Ramos (cell line): Measurements from ENCODE around the gene SMAD6.
"Not testable (repeated sequence)": the region's sequence is repeated elsewhere in the genome, so short reads cannot be mapped to it uniquely, and the experiment has no call there.

ENCODE experiments used
- in situ Hi-C: fragments of 300-500 bp; cut with MboI; formaldehyde crosslinking; loops from one replicate; pipeline ENCODE4 v1.14.3; 2022; ENCODE audit warnings: low sequenced_read_pairs; ENCODE audit not compliant: unreplicated experiment

The SMAD6 gene

GRCh38 chr15:66753687-66754377 lies 51.8 kb downstream of the SMAD6 start:
- in situ Hi-C loops: no loop called here

- in situ Hi-C loops: no loop called here
These were observed 52.8 kb downstream of the SMAD6 start for GRCh38 chr15:66754789-66755188.

GRCh38 chr15:66755298-66756068 lies 53.4 kb downstream of the SMAD6 start:
- in situ Hi-C loops: no loop called here

- in situ Hi-C loops: no loop called here
These were observed 54.3 kb downstream of the SMAD6 start for GRCh38 chr15:66756295-66756694.

- in situ Hi-C loops: no loop called here
These were observed 55.0 kb downstream of the SMAD6 start for GRCh38 chr15:66757030-66757429.

- in situ Hi-C loops: no loop called here
These were observed 55.5 kb downstream of the SMAD6 start for GRCh38 chr15:66757521-66757920.

GRCh38 chr15:66758217-66758616 lies 56.2 kb downstream of the SMAD6 start:
- in situ Hi-C loops: not testable (repeated sequence)

GRCh38 chr15:66758844-66759243 lies 56.8 kb downstream of the SMAD6 start:
- in situ Hi-C loops: no loop called here

GRCh38 chr15:66760097-66760967 lies 58.3 kb downstream of the SMAD6 start:
- in situ Hi-C loops: no loop called here

GRCh38 chr15:66760968-66761725 lies 59.1 kb downstream of the SMAD6 start:
- in situ Hi-C loops: no loop called here

GRCh38 chr15:66761726-66762595 lies 59.9 kb downstream of the SMAD6 start:
- in situ Hi-C loops: no loop called here

- in situ Hi-C loops: no loop called here
These were observed 61.4 kb downstream of the SMAD6 start for GRCh38 chr15:66763186-66764071.

- in situ Hi-C loops: no loop called here
These were observed 62.2 kb downstream of the SMAD6 start for GRCh38 chr15:66764072-66764786.

- in situ Hi-C loops: no loop called here
These were observed 63.6 kb downstream of the SMAD6 start for GRCh38 chr15:66765478-66766281.

GRCh38 chr15:66766282-66767230 lies 64.5 kb downstream of the SMAD6 start:
- in situ Hi-C loops: no loop called here

- in situ Hi-C loops: no loop called here
These were observed 65.2 kb downstream of the SMAD6 start for GRCh38 chr15:66767240-66767659.
